Fibroblast of skin of scalp (primary cell): ENCODE data around the gene CDH8.

ENCODE experiments used
- DNase-seq: peaks from one replicate; pipeline ENCODE4 v3.0.0-alpha.2; 2013

The CDH8 gene

GRCh38 chr16:61616088-61616487, 420.1 kb downstream of the CDH8 start:
- DNase-seq = no peak

GRCh38 chr16:61611847-61612491, 424.3 kb downstream of the CDH8 start:
- no peak for DNase-seq

GRCh38 chr16:61606581-61606980, 429.7 kb downstream of the CDH8 start:
- no peak for DNase-seq
